Dedifferentiated amniotic fluid mesenchymal stem cell (primary cell): ENCODE results near the gene NSD1.

Source experiments
- DNase-seq: peaks from one replicate; pipeline ENCODE4 v3.0.0-alpha.2; 2016; ENCODE audit errors: extremely low spot score

The NSD1 gene

DNA sequence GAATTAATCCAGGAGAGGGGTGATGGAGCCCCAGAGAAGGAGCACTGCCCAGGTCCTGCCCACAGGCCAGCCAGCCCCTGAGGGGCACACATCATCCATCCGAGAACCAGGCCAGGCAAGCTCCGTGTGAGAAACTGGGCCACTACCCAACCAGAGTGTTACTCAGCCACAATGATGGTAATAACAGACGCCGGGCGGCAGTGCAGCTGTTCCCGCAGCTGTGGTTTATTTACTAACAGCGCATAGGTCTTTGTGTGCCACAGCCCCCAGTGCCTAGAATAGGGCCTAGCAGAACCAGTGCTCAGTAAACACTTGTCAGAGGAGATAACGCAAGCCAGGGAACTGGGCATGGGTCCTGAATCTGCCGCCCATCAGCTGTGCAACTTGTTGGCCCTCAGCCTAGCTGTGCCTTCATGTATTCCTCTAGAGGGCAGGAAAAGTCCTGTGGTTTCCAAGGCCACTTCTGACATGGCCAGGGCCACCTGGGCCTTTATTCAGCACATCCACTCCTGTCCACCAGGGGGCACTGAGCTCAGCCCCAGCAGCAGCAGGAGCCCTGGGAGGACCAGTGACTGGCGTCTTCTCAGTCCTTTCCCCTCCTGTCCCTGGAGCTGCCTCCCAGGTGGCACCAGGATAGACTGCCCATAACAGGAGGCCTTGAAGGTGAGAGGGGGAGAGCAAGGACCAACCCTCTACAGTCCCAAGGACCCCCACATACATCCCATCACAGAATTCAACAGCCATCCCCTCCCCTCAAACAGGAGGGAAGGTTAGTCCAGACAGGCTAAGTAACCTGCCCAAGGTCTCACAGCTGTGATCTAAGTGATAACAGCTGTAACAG, 176.0 kb downstream of the NSD1 start:
- DNase-seq, result no peak

DNA sequence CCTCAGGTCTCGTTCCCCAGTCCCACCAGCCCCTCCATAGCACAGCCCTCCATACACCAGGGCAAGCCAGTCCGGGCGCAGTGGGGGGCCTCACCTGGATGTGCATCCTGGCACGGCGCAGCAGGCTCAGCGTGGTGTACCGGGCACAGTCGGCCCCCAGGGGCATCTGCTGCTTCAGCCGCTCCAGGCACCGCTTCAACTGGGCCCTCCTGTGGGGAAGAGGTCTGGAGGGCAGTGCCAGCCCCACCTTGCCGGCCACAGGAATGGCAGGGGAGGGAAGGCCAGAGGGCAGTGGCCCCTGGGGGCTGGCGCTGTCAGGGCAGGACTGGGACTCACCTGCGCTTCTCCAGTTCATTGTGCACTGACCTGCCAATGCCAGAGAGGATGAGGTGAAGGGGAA, 176.8 kb downstream of the NSD1 start:
- no peak for DNase-seq

DNA sequence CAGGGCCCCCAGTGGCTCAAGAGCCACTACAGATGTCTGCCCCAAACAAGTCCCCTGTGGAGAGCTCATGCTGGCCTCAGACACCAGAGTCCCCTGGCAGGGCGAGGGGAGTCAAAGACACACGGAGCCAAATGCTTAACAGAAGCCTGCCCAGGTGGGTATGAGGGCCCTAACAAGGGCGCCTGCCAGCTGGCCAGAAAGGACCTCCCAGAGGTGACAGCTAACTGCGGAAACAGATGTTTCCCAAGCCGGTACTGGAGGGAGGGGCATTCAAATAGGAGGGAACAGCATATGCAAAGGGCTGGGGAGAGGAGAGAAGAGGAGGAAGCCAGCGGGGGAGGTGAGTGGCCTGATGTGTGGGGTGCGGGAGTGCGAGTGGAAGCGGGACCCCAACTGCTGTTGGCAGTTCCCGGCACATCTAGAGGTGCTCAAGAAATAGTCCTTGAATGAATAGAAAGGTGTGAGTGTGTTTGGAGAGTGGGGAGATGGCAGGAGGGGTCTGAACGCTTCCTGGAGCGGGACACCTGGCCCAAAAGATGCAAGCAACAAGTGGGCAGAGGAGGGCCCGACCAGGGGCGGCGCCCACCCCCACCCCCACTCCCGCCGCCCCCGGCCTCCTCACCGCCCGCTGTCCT, 177.3 kb downstream of the NSD1 start:
- no peak for DNase-seq

DNA sequence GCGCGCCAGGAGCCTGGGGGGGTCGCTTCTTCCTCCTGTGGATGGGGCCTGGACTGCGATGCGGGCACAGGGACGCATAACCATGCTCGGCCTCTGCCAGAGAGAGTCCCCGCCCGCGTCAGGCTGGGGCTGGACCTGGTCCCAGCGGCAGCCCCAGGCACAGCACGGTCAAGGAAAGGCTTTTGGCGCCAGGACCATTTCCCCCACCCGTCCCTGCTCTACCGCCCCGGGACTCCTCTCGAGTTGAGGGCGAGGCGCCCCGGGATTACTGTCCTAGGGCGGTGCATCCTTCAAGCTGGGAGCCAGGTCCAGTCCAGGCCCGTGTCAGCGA, 177.8 kb downstream of the NSD1 start:
- DNase-seq, result no peak

DNA sequence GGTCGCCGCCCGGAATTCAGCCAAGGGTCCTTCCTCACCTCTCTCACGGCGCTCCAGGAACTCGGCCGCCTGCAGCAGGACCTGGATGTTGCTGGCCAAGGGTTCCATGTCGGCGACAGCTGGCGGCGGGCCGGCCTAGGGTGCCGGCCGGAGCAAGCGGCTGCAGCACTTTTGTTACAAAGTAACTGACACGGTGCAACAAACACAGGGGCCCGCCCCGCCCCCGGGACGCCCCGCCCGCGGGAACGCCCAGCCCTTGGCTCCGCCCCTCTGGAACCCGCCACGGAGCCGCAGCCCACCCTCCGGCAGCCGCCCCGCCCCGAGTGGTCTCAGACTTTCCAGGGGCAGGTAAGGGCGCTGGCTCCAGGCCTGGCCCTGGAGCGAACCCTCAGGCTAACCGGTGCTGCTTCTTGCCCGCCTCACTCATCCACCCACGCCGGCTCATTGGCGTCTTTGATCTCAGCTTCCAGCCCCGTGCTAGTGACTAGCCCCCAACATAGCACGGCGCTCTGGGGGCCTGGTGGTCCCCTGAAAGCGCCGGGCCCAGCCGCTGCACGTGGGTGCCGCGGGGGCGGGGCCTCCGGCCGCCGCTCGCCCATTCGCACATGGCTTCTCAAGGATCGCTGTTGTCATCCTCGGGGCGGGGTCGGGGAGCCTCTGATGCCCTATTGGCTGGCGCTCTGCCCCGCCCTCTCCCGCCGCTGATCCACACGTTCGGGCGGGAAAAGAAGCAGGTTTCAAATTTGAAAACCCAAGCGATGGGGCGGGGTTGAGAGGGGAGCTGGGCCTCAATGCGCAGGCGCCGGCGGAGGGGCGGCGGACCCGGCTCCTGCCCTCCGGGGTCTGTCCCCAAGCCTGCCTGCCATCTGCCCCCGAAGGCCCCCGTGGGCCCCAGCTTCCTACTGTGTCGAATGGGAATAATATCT, 178.4 kb downstream of the NSD1 start, which contains the start of gene MXD3:
MXD3 (minus strand) TSS at position 176 of the 926 bp plus-strand sequence; CDS start at position 108, 68 bp downstream.
- peak; percentile 91 for DNase-seq

DNA sequence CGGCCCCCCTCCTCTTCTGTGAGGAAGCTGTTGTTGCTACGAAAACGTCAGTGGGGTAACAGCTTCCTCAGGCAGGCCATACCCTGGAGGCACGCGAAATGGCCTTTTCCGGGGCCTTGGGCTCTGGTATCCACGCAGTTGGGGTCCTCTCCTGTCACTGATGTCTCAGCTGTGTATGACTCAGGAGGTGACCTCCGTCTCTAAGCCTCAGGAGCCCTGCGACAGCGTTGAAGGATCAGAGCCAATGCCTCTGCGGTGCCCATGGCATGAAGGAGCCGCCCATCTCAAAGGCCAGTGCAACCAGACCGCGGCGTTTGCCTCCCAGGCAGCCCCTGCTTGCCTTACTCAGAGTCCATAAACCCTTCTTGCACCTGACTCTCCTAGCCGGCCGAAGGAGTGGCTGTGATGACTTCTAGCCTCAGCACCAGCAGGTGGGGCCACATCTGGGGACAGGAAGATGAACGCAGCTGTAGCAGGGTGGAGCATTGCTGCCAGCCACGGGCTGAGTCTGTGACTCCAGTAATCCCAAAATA, 179.1 kb downstream of the NSD1 start:
- no peak for DNase-seq

DNA sequence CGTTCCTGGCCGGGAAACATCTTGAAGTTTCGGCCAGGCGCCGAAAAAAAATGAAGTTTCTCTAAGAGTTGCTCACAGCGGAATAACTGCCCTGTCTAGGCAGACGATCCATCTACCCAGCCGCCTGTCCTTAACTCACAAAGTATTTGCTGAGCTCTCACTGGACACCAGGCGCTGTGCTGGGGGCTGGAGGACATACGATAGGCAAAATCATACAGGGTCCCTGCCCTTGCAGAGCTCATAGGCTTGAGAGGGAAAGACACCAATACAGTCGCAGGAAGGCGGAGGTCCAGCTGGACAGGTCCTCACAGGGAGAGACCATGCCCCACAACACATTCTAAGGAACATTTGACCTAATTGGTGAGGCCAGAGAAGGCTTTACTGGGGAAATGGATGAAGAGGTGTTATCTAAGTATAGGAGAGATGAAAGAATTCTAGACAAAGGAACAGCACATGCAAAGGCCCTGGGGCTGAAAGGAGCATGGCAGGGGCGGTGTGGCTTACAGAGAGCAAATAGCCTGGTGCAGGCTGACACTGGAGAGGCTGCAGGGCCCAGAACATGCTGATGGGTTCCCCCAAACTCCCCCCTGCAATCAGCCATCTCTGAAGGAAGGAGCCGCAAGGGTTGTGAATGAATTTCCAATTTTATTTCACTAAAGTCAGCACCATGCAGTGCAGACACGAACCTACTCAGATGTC, 180.1 kb downstream of the NSD1 start:
- DNase-seq, result no peak

DNA sequence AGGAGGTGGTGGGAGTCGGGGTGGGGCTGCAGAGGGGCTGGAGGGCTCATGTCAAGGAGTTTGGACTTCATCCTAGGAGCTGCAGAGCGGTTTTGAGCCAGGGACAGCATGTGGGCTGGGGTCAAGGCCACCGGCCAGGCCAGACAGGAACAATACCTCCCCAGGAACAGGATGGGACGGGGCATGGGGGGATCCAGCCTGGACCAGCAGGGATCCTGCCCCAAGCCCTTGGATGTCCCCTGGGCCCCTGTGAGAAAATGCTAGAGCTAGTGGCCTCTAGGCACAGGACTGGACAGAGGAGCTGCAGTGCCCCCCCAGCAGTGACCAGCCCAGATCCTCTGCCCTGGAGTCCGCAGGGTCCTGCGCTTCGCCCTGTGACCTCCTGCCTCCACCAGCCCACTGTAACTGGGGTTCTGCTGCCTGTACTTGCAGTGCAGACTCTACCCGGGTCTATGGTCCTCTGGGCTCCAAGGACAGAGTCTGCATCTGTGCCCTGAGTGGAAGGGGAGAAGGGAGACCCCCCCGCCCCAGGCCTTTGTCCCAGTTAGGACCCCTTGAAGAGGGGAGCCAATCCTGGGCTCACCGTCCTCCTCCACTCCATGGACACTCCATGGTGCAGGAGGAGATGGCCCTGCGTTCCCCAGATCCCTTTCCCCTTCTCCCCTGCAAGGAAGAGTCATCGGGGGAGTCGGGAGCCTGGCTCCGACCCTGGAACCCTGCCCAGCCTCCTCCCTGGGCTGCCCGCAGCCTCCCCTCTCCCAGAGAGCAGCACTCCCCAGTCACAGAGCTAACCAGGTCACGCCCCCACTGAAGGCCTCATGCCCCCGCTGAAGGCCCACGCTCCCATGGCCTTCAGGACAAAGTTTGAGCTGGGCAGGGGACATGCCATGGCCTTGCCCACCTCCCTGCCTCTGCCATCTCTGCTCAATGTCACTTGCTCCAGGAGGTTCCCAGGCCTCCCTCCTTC, 181.1 kb downstream of the NSD1 start:
- no peak for DNase-seq

DNA sequence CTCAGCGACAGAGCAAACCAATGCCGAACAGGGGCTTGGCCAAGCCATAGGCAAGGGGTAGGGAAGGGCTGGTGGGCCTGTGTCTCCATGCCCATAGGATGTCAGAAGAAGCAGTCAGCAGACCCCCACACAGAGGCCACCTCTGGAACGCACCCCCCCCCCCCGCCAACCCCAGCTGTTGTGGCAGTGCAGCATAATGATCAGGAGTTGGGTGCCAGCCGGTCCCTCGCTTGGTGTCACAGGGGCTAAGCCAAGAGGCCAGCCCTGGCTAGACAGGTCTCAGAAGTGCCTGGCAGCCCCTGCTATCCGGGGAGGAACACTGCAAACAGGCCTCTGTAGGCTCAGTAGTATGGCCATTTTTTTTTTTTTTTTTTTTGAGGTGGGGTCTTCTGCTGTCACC, 181.8 kb downstream of the NSD1 start:
- DNase-seq, result no peak

DNA sequence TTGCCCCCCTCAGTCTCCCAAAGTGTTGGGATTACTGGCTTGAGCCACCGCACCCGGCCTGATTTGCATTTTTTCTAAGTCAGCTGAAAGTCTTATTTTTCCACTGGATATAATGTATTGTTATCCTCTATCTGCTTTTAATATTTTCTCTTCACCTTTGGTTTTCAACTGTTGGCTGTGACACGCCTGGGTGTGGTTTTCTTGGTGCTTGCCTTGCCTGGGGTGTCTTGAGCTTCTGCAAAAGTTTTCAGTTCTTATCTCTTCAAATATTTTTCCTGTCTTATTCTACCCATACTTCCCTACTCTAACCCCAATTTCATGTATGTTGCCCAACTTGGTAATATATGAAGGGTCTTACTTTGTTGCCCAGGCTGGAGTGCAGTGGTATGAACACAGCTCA, 182.4 kb downstream of the NSD1 start:
- no peak for DNase-seq

DNA sequence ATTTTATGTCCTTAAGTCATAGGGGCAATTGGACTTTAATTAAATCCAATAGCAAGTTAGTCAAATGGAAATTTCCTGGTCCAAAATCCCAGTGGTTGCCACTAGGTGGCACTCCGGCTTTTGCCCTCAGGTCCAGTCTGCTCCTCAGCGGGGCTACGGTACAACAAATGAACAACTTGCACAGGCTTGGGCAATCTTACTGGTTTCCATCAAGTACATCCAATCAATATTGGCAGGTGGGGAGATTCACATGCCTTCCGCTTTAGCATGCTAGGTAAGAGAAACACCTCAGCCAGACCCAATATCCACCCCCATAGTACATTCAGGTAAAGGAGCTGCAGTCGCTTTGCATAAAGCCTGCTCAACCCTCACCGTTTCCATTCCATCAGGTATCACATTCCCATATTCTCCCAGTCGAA, 184.4 kb downstream of the NSD1 start:
- peak; percentile 72 for DNase-seq

DNA sequence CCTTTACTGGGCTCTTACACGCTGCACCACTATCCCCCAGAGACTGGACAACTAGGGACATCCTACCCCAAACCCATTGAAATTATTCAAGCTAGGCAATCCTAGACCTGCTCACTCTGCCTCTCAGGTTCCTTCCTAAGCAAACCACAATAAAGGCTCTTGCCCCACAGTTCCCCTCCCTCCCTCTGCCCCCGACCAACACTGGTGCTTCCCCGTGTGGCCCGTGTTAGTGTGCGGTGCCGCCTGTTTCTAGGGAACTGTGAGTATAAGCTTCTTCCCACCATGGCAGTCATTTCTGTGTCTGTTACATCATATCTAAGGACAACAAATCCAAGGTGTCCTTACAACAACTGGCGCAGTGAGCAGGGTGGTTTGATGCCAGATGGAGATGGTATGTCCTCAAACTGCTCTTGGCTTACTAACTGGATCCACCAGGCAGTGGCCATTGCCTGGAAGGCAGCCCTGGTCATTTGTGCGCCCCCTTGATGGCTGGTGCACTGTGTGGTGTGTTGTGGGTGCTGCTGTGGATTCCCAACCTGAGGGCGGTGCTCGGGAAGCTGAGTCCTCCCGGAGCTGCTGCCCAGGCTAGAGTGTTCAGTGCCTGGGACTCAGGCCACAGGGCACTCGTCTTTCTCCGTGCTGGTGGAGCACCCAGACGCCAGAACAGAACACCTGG, 186.5 kb downstream of the NSD1 start:
- DNase-seq, result no peak

DNA sequence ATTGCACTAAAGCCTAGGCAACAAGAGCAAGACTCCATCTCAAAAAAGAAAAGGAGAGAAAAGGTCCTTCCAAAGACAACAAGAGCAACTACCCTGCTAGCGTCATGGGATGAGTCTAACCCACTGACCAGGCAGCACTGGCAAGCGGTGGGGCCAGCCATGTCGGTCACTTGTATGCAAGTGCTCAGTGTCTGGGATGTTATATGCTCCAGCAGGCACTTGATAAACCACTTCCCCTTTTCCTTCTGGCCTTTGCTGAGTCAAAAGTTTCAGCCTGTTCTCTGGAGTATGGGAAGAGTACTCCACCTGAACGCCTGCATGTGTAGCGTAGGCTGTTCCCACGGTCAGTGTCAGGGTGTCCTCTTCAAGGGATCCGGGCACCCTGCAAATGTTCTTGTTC, 187.3 kb downstream of the NSD1 start:
- no peak for DNase-seq

DNA sequence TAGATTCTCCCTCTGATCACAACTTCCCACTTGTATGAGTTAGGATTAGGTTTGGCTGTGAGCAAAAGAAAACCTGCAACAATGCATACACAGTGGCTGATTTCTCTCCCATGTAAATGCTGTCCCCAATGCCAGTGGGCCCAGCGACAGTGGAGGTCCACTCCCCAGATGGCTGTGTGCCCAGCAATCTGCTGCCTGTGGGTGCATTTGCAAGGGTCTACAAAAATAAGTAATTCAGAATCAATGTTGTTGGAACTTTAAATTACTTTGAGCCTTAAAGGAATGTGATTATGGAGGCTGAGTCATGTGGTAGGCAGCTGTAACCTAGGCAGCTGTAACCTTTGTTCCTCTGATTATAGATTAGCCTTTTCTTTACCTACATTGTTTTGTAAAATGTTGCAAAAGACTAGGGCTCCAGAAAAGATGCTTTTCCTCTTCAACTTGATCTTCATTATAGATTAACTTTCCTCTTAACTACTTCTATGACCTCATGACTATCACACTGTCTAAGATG, 192.4 kb downstream of the NSD1 start:
- DNase-seq, result no peak

DNA sequence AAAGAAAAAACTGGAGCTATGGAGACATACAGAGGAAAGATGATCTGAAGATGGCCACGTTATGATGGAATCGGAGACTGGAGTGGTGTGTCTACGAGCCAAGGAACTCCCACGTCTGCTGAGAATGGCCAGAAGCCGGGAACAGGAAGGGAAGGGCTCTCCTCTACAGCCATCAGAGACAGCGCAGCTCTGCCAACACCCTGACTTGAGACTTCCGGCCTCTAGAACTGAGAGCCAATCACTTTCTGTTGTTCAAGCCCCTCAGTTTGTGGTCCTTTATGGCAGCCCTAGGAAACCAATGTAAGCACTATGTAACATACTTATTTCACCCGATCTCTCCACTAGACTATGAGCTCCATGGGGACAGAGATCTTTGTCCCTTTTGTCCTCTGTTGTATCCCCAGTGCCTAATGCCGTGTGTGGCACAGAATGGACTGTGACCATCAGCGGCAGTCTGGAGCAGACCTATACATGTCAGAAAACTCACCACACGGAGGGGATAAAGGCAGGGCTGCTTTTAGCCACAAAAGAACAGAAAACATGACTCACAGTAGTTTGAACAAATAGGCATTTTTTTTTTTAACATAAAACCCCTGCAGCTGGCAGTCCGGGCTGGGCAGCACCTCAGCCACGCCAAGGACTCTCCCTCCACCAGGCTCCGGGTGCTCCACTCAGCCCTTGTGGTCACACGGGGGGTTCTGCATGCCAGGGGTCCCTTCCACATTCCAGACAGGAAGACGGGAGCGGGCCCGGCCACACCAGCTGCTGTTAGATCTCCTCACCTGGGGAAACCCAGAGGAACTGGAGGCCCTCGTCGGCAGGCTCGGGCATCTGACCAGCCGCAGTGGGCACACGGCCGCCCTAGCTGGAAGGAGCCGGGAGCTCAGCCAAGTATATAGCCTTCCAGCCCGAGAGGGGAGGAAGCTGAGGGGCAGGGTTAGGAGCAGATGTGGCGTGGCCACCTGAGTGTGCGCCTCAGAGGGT, 194.3 kb downstream of the NSD1 start:
- DNase-seq, result no peak

DNA sequence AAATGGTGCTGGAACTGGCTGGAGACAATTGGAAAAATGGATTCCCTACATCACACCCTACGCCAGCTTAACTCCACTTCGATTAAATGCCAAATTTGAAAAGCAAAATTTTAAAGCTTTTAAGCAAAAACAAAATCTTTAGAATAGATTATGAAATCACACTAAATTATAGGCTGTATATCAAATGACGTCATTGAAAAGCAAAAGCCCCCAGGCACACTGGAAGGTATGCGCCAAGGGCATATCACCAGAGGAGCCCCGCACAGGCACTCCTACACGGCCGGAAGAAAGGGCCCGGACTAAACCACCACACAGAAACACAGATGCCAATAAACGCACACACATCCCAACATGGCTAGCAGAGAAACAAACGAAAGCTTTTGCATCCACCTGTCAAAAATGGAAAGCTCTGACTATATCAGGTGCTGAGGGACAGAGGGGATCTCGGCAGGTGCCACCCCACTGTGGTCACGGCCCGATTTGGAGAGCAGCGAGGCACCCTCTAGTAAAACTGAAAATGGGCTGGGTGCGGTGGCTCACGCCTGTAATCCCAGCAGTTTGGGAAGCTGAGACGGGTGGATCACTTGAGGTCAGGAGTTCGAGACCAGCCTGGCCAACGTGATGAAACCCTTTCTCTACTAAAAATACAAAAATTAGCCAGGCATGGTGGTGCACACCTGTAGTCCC, 195.1 kb downstream of the NSD1 start:
- DNase-seq, result no peak

DNA sequence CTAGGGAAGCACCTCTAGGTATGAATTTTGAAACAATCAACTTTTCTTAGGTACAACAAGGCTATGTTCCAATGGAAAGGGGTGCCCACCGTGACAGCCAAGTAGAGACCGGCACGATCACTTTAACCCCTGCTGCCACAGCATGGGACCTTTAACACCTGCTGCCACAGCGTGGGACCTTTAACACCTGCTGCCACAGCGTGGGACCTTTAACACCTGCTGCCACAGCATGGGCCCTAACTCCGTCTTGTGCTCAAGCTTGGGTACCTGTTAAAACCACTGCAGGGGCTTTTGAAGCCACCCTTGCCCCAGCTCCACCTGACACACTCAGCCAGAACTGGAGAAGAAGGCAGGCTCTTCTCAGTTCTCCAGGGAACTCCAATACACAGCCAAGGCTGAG, 196.3 kb downstream of the NSD1 start:
- no peak for DNase-seq
